ENCODE measurements around the gene SLC31A1.

SLC31A1 gene

DNA sequence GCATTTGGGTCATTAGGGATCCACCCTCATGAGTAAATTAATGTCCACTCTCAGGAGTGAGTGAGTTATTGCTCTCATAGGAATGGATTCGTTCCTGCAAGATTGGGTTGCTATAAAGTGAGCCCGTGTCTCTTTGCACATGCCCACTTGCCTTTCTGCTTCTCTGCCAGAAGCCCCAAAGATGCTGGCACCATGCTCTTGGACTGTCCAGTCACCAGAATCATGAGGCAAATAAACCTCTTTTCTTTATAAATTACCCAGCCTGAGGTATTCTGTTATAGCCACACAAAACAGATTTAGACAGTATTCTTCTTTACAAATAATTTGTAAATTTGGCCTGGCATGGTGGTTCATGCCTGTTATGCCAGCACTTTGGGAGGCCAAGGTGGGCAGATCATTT, 29.5 kb downstream of the SLC31A1 start:
- DNase-seq (ENCODE audit: low read depth in 1 of 2, low spot score in 1 of 2): no peak
- H3K27me3 ChIP-seq (ENCODE audit: insufficient read depth, poor library complexity, severe bottlenecking): no peaks in the 10 kb centered on the region
- no peak overlapping the region for H3K27ac ChIP-seq (replicated peaks)
- TF ChIP-seq POLR2AphosphoS5 (IDR thresholded peaks at IDR 0.05; ENCODE audit: low read depth) (no peak), SPI1 (IDR thresholded peaks at IDR 0.05; ENCODE audit: borderline replicate concordance, low read depth) (no peak), REST (IDR thresholded peaks at IDR 0.05; ENCODE audit: insufficient replicate concordance, low read depth) (no peak), GABPA (IDR thresholded peaks at IDR 0.05; ENCODE audit: low read depth) (no peak)
- TF ChIP-seq, protein P1, sequence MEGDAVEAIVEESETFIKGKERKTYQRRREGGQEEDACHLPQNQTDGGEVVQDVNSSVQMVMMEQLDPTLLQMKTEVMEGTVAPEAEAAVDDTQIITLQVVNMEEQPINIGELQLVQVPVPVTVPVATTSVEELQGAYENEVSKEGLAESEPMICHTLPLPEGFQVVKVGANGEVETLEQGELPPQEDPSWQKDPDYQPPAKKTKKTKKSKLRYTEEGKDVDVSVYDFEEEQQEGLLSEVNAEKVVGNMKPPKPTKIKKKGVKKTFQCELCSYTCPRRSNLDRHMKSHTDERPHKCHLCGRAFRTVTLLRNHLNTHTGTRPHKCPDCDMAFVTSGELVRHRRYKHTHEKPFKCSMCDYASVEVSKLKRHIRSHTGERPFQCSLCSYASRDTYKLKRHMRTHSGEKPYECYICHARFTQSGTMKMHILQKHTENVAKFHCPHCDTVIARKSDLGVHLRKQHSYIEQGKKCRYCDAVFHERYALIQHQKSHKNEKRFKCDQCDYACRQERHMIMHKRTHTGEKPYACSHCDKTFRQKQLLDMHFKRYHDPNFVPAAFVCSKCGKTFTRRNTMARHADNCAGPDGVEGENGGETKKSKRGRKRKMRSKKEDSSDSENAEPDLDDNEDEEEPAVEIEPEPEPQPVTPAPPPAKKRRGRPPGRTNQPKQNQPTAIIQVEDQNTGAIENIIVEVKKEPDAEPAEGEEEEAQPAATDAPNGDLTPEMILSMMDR (IDR thresholded peaks at IDR 0.05; ENCODE audit: insufficient read depth, low read length): no peak
- no peak overlapping the region for H3K4me3 ChIP-seq (replicated peaks; ENCODE audit: insufficient read depth, low read length)

DNA sequence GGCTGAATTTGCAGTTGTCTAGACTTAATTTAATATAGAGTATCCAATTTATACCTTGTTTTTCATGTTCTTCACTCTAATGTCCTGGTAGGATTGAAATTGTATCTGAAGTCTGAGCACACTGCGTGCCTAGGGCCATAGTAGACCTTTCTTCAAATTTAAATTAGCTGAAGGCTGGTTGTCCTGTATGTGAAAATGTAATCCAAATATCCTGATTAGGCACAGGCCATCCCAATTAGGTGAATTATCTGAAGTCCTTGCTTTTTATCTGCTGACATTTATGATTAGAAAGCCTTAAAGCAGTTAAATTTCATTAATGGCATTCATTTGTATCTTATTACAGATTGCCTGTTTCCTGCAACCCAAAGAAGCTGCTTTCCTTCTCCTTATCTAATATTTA, 33.6 kb downstream of the SLC31A1 start:
- Histone ChIP-seq H3K27ac (replicated peaks) (peak overlapping the region; percentile 14; the same call in 1 of the 2 replicates), H3K27me3 (ENCODE audit: insufficient read depth, poor library complexity, severe bottlenecking) (no peaks in the 10 kb centered on the region), H3K4me3 (replicated peaks; ENCODE audit: insufficient read depth, low read length) (no peak overlapping the region)
- TF ChIP-seq GABPA (IDR thresholded peaks at IDR 0.05; ENCODE audit: low read depth): no peak
- TF ChIP-seq, protein P1 (IDR thresholded peaks at IDR 0.05; ENCODE audit: insufficient read depth, low read length): no peak
- no peak for DNase-seq (ENCODE audit: low read depth in 1 of 2, low spot score in 1 of 2)

DNA sequence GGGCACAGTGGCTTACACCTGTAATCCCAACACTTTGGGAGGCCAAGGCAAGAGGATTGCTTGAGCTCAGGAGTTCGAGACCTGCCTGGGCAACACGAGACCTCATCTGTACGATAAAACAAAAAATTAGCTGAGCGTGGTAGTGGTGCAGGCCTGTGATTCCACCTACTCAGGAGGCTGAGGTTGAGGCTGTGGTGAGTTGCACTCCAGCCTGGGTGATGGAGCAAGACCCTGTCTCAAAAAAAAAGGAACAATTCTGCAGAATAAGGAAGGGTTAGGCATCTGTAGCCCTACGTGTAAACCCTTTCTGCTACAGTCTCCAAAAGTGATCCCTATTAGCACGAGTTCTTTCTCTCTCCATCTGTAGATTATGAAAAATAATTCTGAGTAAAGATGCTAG, 34.1 kb downstream of the SLC31A1 start:
- TF ChIP-seq POLR2AphosphoS5 (IDR thresholded peaks at IDR 0.05; ENCODE audit: low read depth): peak; percentile 50
- no peak for TF ChIP-seq GABPA (IDR thresholded peaks at IDR 0.05; ENCODE audit: low read depth)
- peak; percentile 28; the same call in 1 of the 2 replicates for TF ChIP-seq SPI1 (IDR thresholded peaks at IDR 0.05; ENCODE audit: borderline replicate concordance, low read depth)
- DNase-seq (ENCODE audit: low read depth in 1 of 2, low spot score in 1 of 2): peak in 1 of 2 experiments; percentile 87

DNA sequence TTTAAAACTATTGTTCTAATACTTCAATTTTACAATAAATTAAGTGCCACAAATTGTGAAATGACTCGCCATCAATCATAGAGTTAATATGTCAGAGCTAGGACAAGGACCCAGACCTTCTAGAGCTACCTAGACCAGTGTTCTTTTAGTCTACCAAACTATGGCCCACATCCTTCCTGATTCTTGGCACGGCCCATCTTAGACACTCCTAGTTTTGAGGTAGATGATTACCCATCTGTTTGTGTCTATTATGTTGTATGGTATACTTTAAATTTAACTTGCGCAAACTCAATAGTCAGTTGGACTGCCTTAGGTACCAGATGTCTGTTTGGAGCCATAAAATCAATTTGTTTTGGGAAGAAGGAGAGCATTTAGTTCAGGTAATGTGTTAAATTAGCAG, 36.5 kb downstream of the SLC31A1 start:
- TF ChIP-seq GABPA (IDR thresholded peaks at IDR 0.05; ENCODE audit: low read depth) (no peak), POLR2AphosphoS5 (IDR thresholded peaks at IDR 0.05; ENCODE audit: low read depth) (no peak), REST (IDR thresholded peaks at IDR 0.05; ENCODE audit: insufficient replicate concordance, low read depth) (no peak), SPI1 (IDR thresholded peaks at IDR 0.05; ENCODE audit: borderline replicate concordance, low read depth) (no peak)
- TF ChIP-seq, protein P1 (IDR thresholded peaks at IDR 0.05; ENCODE audit: insufficient read depth, low read length): no peak
- no peak for DNase-seq (ENCODE audit: low read depth in 1 of 2, low spot score in 1 of 2)
- no peaks in the 10 kb centered on the region for H3K27me3 ChIP-seq (ENCODE audit: insufficient read depth, poor library complexity, severe bottlenecking)
- no peak overlapping the region for H3K4me3 ChIP-seq (replicated peaks; ENCODE audit: insufficient read depth, low read length)
- no peak overlapping the region for H3K27ac ChIP-seq (replicated peaks)

More for the DNA sequence above, 34.1 kb downstream of the SLC31A1 start:
- Histone ChIP-seq H3K27ac (replicated peaks) (peak overlapping the region; percentile 14; the same call in 1 of the 2 replicates), H3K4me3 (replicated peaks; ENCODE audit: insufficient read depth, low read length) (no peak overlapping the region), H3K27me3 (ENCODE audit: insufficient read depth, poor library complexity, severe bottlenecking) (no peaks in the 10 kb centered on the region)
